Pancreas (tissue), 10 donors: Measurements from ENCODE around the gene CDHR5. TPM values are rescaled to one million over a fixed set of nuclear protein-coding genes. Genes with fewer than 3 reads are reported as not detected.
A peak's percentile ranks its signal among the peaks of the same experiment; 100 is the strongest.

Experiments
- ATAC-seq, 4 donors: fragments of 200-7000 bp; cut with Tn5 transposase; one replicate each; pipeline versions ENCODE4 v1.8.0 to v1.9.1; 2020; ENCODE audit warnings: mild to moderate bottlenecking in 4 of 4, moderate library complexity in 4 of 4
- DNase-seq, 6 donors: peaks; one replicate each; pipeline ENCODE4 v3.0.0-alpha.2; 2020
- FAIRE-seq: peaks from 2 replicates; lab custom pipeline; 2012; peaks lifted over from hg19 to GRCh38; lab: Jason Lieb, UNC
- H3K27ac ChIP-seq, 4 donors: fragments of 200-600 bp; sonication (generic); 1 replicate in 3 of 4; 2 replicates in 1 of 4; pipeline versions ENCODE4 v1.5.0 to v1.8.0; 2020
- H3K27me3 ChIP-seq, 4 donors: fragments of 200-600 bp; one replicate each; pipeline ENCODE4 v1.8.0; 2021
- H3K36me3 ChIP-seq, 3 donors: fragments of 200-600 bp; sonication (generic) in 1 of 3; one replicate each; pipeline versions ENCODE4 v1.5.0 to v1.8.0; 2020 to 2021
- H3K4me1 ChIP-seq, 3 donors: fragments of 200-600 bp; one replicate each; pipeline ENCODE4 v1.8.0; 2021
- H3K4me3 ChIP-seq, 4 donors: fragments of 200-600 bp; sonication (generic) in 2 of 4; one replicate each; pipeline versions ENCODE4 v1.5.0 to v1.8.0; 2020 to 2021
- H3K9me3 ChIP-seq, 4 donors: fragments of 200-600 bp; one replicate each; pipeline ENCODE4 v1.8.0; 2021
- CTCF ChIP-seq, 4 donors: fragments of 200-600 bp; sonication (generic) in 3 of 4; IDR thresholded peaks; one replicate each; pipeline versions ENCODE4 v1.5.0 to v1.8.0; 2021; ENCODE audit warnings: antibody characterized with exemption in 4 of 4
- WGBS, 2 donors: extraction: QIAGEN DNeasy Blood & Tissue Kit; methylation state at CpG; one replicate each; pipeline ENCODE4 v1.1.7; 2013; 5-methylcytosine and 5-hydroxymethylcytosine counted together
- intact Hi-C, 3 donors: fragments of 100-400 bp; cut with DNase I; formaldehyde crosslinking; loops; one replicate each; pipeline versions ENCODE4 v1.11.1 to v1.14.2; 2022
- polyA plus RNA-seq, 2 donors: library from polyadenylated mRNA; stranded (reverse); fragments of 200-250 nt; gene quantifications; one replicate each; pipeline ENCODE4 v1.2.3, GENCODE V29; 2013
- total RNA-seq, 6 donors: library from RNA; stranded (reverse); fragmentation: NEBNext Ultra II Directional in 4 of 6; extraction: Animal tissue kit (Norgen Biotek cat#: 25700) in 4 of 6; gene quantifications; one replicate each; pipeline versions ENCODE4 v1.2.1 to v1.2.4, GENCODE V29; 2021 to 2023
- donor health status: healthy with polysubstance abuse.
- donor health status: DM: no; HTN: no; CAD: no; lungs with moderate emphysema.
- donor health status: DM: no; HTN: no; CAD: no.
- donor health status: control.
- donor health status: control.
- donor health status: Bipolar disorder and iron deficiency.
- donor health status: DM: yes; HTN: yes; CAD: no.
- donor health status: DM: no; HTN: no; CAD: no.
- donor health status: DM: no; HTN: no; CAD: no.
- donor health status: DM: yes; HTN: yes; CAD: no.

Gene CDHR5
- total and polyA plus RNA-seq, 8 donors = 0.61 to 4.4 (median 1.5) TPM

GRCh38 chr11:659532-660085 is 34.9 kb upstream of the CDHR5 start:
- 93 to 94% methylated on average over 15 to 16 of the region's 16 CpGs for WGBS, 2 donors
- Histone ChIP-seq H3K27ac (no peak overlapping the region), H3K4me3 (no peak overlapping the region), H3K27me3 (no peaks in the 10 kb centered on the region), H3K9me3 (no peaks in the 10 kb centered on the region), H3K4me1 (peaks cover 0 to 10% (median 10%) of the 10 kb centered on the region in 3 donors), H3K36me3 (peaks cover 0 to 4% (median 0%) of the 10 kb centered on the region in 3 donors)
- ATAC-seq (no peak), DNase-seq (no peak), FAIRE-seq (no peak)
- intact Hi-C loops = loop anchor here in 2 of 3 donors (5.0 kb wide), 1 partner anchor 63 kb away; no protein-coding TSS in a partner anchor
- TF ChIP-seq CTCF (IDR thresholded peaks at IDR 0.05) = no peak

DNA sequence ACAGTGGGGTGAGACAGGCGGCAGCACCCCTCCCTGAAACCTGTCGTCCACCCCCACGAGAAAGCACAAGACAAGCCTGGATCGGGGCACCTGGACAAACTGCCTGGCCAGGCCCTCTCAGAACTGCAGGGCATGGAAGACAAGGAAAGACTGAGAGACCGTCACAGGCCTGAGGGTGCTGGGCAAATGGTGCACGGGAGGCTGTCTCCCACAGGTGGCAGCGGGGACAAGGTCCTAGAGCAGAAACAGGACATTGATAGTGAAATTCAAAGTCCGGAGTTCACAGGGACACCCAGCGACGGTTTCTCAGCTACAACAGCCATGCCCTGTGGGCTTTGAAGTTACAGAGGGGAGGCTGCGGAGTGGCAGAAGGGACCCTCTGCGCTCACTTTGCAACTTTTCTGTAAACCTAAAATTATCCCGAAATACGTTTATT is 33.0 kb upstream of the CDHR5 start:
- intact Hi-C loops = no loop called here
- H3K4me1 ChIP-seq = peaks cover 0 to 12% (median 10%) of the 10 kb centered on the region in 3 donors
- WGBS, 2 donors = 64 to 65% methylated on average over 14 of the region's 14 CpGs
- TF ChIP-seq CTCF (IDR thresholded peaks at IDR 0.05) = no peak
- no peak overlapping the region for H3K4me3 ChIP-seq
- DNase-seq (no peak), FAIRE-seq (no peak), ATAC-seq (peak; percentile 29 to 46 (median 44))
- H3K36me3 ChIP-seq = peaks cover 0 to 4% (median 0%) of the 10 kb centered on the region in 3 donors
- no peak overlapping the region for H3K27ac ChIP-seq
- H3K27me3 ChIP-seq = no peaks in the 10 kb centered on the region
- H3K9me3 ChIP-seq = no peaks in the 10 kb centered on the region

GRCh38 chr11:656866-657265 is 32.1 kb upstream of the CDHR5 start:
- Histone ChIP-seq H3K27ac (no peak overlapping the region), H3K4me1 (peaks cover 0 to 12% (median 10%) of the 10 kb centered on the region in 3 donors), H3K27me3 (no peaks in the 10 kb centered on the region), H3K4me3 (no peak overlapping the region), H3K36me3 (peaks cover 0 to 4% (median 0%) of the 10 kb centered on the region in 3 donors), H3K9me3 (no peaks in the 10 kb centered on the region)
- no peak for FAIRE-seq
- intact Hi-C loops = no loop called here
- DNase-seq = no peak
- 78 to 80% methylated on average over 7 of the region's 7 CpGs for WGBS, 2 donors
- no peak for ATAC-seq
- TF ChIP-seq CTCF (IDR thresholded peaks at IDR 0.05) = no peak

- no peak overlapping the region for H3K4me3 ChIP-seq
- TF ChIP-seq CTCF (IDR thresholded peaks at IDR 0.05) = no peak
- intact Hi-C loops = no loop called here
- peaks cover 0 to 4% (median 0%) of the 10 kb centered on the region in 3 donors for H3K36me3 ChIP-seq
- H3K27me3 ChIP-seq = no peaks in the 10 kb centered on the region
- no peaks in the 10 kb centered on the region for H3K9me3 ChIP-seq
- ATAC-seq = no peak
- DNase-seq = no peak
- H3K27ac ChIP-seq = no peak overlapping the region
- peaks cover 0 to 12% (median 10%) of the 10 kb centered on the region in 3 donors for H3K4me1 ChIP-seq
- FAIRE-seq = no peak
- WGBS, 2 donors = 92 to 95% methylated on average over 14 of the region's 14 CpGs
Measured at GRCh38 chr11:656426-656825, 31.7 kb upstream of the CDHR5 start.
